ENCODE measurements around the gene DDX47. TPM values are rescaled to one million over a fixed set of nuclear protein-coding genes. Genes with fewer than 3 reads are reported as not detected.
A peak's percentile ranks its signal among the peaks of the same experiment; 100 is the strongest.

Gene DDX47
- total RNA-seq, 1 donor from 2014 or later, result 59.6 TPM

- intact Hi-C loops (cut with DNase I), result no loop called here
- no peak overlapping the region for H3K27ac ChIP-seq
- DNase-seq (no peak), ATAC-seq (no peak)
- H3K27me3 ChIP-seq, result no peaks in the 10 kb centered on the region
- H3K4me1 ChIP-seq, result no peaks in the 10 kb centered on the region
- no peak overlapping the region for H3K4me3 ChIP-seq
- no peaks in the 10 kb centered on the region for H3K9me3 ChIP-seq
- no peak for TF ChIP-seq CTCF (IDR thresholded peaks at IDR 0.05)
- no peaks in the 10 kb centered on the region for H3K36me3 ChIP-seq
Measured at GRCh38 chr12:12864243-12864642, 51.1 kb downstream of the DDX47 start.

DNA sequence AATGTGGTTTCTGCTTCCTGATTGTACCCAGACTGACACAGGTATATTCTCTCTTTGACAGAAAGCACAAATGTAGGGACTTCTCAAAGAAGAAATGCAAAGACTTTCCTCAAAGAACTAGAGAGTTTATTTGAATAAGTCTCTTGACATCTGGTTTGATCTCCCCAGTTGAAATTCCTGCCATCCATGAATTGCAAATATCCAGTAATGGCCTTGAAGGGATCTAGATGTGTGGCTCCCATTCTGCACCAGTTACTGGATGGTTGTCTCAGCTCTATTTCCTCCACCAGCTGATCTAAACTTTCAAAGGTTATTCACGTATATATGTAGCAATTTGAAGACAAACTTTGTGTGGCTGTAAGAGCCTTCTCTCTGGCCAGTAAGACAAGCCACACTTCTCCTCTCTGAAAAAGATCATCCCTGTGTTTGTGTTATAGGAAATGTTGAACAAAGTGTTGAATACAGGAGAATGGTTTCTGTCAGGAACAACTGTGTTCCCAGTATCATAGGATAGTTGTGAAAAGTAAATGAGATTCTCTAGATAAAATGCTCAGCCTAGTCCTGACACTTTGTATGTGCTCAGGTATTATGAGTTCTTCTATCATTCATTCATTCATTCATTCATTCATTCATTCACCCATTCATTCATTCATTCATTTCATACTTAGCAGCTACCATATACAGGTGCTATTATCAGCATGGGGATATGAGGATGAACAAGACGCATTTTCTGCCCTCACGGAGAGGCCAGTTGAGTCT is 55.5 kb downstream of the DDX47 start:
- DNase-seq (no peak), ATAC-seq (no peak)
- Histone ChIP-seq H3K27ac (no peak overlapping the region), H3K27me3 (no peaks in the 10 kb centered on the region), H3K9me3 (no peaks in the 10 kb centered on the region), H3K4me1 (peaks cover 11% of the 10 kb centered on the region), H3K4me3 (no peak overlapping the region), H3K36me3 (no peaks in the 10 kb centered on the region)
- intact Hi-C loops (cut with DNase I), result no loop called here
- TF ChIP-seq CTCF (IDR thresholded peaks at IDR 0.05), result no peak

GRCh38 chr12:12870465-12870864 is 57.3 kb downstream of the DDX47 start:
- Histone ChIP-seq H3K27ac (no peak overlapping the region), H3K4me3 (no peak overlapping the region), H3K4me1 (peaks cover 11% of the 10 kb centered on the region), H3K36me3 (no peaks in the 10 kb centered on the region), H3K9me3 (no peaks in the 10 kb centered on the region), H3K27me3 (no peaks in the 10 kb centered on the region)
- intact Hi-C loops (cut with DNase I), result no loop called here
- DNase-seq, result no peak
- no peak for TF ChIP-seq CTCF (IDR thresholded peaks at IDR 0.05)
- ATAC-seq, result no peak

- H3K27me3 ChIP-seq, result no peaks in the 10 kb centered on the region
- H3K27ac ChIP-seq, result peak overlapping the region; percentile 38
- no peaks in the 10 kb centered on the region for H3K36me3 ChIP-seq
- no peaks in the 10 kb centered on the region for H3K9me3 ChIP-seq
- intact Hi-C loops (cut with DNase I), result no loop called here
- TF ChIP-seq CTCF (IDR thresholded peaks at IDR 0.05), result no peak
- H3K4me1 ChIP-seq, result peaks cover 11% of the 10 kb centered on the region
- no peak for ATAC-seq
- no peak for DNase-seq
- no peak overlapping the region for H3K4me3 ChIP-seq
Measured at GRCh38 chr12:12871587-12872138, 58.5 kb downstream of the DDX47 start.

GRCh38 chr12:12872139-12872933 is 59.2 kb downstream of the DDX47 start:
- Histone ChIP-seq H3K4me1 (peaks cover 11% of the 10 kb centered on the region), H3K27ac (peak overlapping the region; percentile 38), H3K9me3 (no peaks in the 10 kb centered on the region), H3K36me3 (no peaks in the 10 kb centered on the region), H3K27me3 (no peaks in the 10 kb centered on the region), H3K4me3 (no peak overlapping the region)
- no peak for TF ChIP-seq CTCF (IDR thresholded peaks at IDR 0.05)
- ATAC-seq (peak; percentile 85), DNase-seq (no peak)
- intact Hi-C loops (cut with DNase I), result no loop called here
